WERI-Rb-1 (cell line): Measurements from ENCODE around the gene HCN1.

Source experiments
- DNase-seq: peaks from one replicate; pipeline ENCODE4 v3.0.0-alpha.2; 2020
- H3K27ac ChIP-seq: fragments of 250-450 bp; sonication (Bioruptor Pico); 2 replicates; pipeline ENCODE4 v1.5.1; 2020; ENCODE audit warnings: mild to moderate bottlenecking, moderate library complexity
- H3K27me3 ChIP-seq: fragments of 250-450 bp; sonication (Bioruptor Pico); 2 replicates; pipeline ENCODE4 v1.5.1; 2021; ENCODE audit warnings: mild to moderate bottlenecking, low read depth, moderate library complexity; ENCODE audit not compliant: insufficient read depth, severe bottlenecking
- H3K36me3 ChIP-seq: fragments of 250-450 bp; sonication (Bioruptor Pico); 2 replicates; pipeline ENCODE4 v1.5.1; 2020; ENCODE audit warnings: mild to moderate bottlenecking, moderate library complexity
- H3K4me3 ChIP-seq: 2 replicates; pipeline ENCODE4 v1.5.1; 2011; ENCODE audit warnings: low read depth, mild to moderate bottlenecking, control low read depth, low read length
- H3K9me3 ChIP-seq: fragments of 250-450 bp; sonication (Bioruptor Pico); 2 replicates; pipeline ENCODE4 v1.5.1; 2021; ENCODE audit warnings: mild to moderate bottlenecking, moderate library complexity; ENCODE audit not compliant: severe bottlenecking
- TF ChIP-seq, protein P1 (sequence below): IDR thresholded peaks from 2 replicates; pipeline ENCODE4 v1.5.1; 2011; ENCODE audit warnings: low read depth, mild to moderate bottlenecking, control low read depth, inconsistent platforms, low read length

HCN1 gene

DNA sequence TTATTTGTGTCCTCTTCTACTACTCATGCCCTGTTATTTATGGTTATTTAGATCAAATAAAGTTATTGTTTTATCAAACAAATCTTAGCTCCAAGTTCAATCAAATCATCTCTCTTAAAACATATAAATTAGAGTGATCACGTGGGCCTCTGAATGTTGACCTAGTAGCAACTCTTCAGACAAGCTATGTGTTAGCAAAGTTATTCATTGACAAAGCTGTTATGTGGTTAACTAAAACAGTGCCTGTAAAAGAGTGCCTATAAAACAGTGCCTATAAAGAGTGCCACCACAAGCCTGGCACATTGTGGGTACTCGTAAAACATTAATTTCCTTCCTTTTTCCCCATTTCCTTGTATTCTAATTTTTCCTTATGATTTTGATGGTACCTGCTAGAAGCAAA lies 421.9 kb downstream of the HCN1 start:
- H3K36me3 ChIP-seq, result no peaks in the 10 kb centered on the region
- H3K4me3 ChIP-seq, result no peak overlapping the region
- H3K27ac ChIP-seq, result no peak overlapping the region
- no peak for DNase-seq
- no peaks in the 10 kb centered on the region for H3K9me3 ChIP-seq
- H3K27me3 ChIP-seq, result no peaks in the 10 kb centered on the region
- TF ChIP-seq, protein P1, sequence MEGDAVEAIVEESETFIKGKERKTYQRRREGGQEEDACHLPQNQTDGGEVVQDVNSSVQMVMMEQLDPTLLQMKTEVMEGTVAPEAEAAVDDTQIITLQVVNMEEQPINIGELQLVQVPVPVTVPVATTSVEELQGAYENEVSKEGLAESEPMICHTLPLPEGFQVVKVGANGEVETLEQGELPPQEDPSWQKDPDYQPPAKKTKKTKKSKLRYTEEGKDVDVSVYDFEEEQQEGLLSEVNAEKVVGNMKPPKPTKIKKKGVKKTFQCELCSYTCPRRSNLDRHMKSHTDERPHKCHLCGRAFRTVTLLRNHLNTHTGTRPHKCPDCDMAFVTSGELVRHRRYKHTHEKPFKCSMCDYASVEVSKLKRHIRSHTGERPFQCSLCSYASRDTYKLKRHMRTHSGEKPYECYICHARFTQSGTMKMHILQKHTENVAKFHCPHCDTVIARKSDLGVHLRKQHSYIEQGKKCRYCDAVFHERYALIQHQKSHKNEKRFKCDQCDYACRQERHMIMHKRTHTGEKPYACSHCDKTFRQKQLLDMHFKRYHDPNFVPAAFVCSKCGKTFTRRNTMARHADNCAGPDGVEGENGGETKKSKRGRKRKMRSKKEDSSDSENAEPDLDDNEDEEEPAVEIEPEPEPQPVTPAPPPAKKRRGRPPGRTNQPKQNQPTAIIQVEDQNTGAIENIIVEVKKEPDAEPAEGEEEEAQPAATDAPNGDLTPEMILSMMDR, result no peak

DNA sequence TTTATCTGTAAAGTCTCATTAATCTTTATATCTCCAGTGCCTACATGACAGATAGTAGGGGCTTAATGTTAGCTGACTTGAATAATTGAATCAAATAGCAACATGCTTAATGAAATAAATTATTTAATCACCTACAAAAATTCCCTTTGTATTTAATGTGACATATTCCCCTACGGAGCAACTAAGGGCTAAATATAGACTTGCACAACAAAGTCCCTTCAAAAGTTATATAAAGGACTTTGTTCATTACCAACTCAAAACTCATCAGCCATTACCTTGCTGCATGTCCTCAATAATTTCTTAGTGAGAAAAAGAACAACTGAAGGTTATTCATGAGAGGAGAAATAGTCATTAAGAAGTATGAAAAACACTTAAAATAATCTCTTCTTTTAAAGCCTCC lies 424.6 kb downstream of the HCN1 start:
- no peak overlapping the region for H3K27ac ChIP-seq
- H3K4me3 ChIP-seq, result no peak overlapping the region
- TF ChIP-seq, protein P1, result no peak
- DNase-seq, result no peak
- H3K36me3 ChIP-seq, result no peaks in the 10 kb centered on the region
- no peaks in the 10 kb centered on the region for H3K27me3 ChIP-seq
- H3K9me3 ChIP-seq, result no peaks in the 10 kb centered on the region

DNA sequence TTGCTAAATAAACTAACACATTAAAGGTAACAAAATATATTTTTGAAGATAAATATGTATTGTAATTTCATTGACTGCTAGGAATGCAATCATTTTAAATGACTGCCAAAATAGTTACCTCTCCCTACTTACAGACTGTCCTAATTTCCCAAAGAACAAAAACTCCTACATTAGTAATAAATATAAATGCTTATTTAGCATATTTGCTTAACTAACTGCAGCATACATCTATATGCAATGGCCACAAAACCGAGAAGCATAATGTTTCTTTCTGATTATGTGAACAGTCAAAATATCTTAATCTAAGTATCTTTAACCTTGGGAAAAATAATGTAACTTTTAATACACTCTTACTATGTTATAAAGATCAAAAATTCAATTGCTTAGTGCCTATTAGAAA lies 431.7 kb downstream of the HCN1 start:
- TF ChIP-seq, protein P1, result no peak
- Histone ChIP-seq H3K27ac (no peak overlapping the region), H3K9me3 (no peaks in the 10 kb centered on the region), H3K4me3 (no peak overlapping the region), H3K27me3 (no peaks in the 10 kb centered on the region), H3K36me3 (no peaks in the 10 kb centered on the region)
- no peak for DNase-seq

DNA sequence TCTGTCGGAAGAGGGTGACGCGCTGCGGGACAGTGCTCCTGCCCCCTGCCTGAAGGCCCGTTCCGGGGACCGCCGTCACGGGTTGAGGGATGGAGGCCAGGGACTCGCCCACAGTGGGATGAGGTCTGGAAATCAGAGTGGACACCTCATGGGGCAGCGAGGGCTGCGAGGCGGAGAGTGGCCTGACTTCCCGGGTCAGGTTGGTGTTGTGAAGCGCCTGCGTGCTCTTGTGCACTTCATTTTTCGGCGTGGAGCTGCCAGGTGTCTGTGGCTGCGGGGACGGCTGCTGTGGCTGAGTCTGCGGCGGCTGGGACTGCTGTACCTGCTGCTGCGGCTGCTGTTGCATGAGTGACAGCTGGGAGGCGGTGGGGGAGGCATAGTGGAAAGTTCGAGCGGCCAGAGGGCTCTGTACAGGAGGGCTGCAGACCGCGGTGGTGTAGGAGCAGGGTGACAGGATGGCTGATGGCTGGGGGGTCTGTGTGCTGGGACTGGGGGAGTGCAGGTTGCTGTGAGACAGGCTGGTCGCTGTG lies 434.1 kb downstream of the HCN1 start:
- peak; percentile 7 for DNase-seq
- Histone ChIP-seq H3K36me3 (no peaks in the 10 kb centered on the region), H3K27ac (no peak overlapping the region), H3K4me3 (no peak overlapping the region), H3K9me3 (no peaks in the 10 kb centered on the region), H3K27me3 (no peaks in the 10 kb centered on the region)
- TF ChIP-seq, protein P1, result no peak

DNA sequence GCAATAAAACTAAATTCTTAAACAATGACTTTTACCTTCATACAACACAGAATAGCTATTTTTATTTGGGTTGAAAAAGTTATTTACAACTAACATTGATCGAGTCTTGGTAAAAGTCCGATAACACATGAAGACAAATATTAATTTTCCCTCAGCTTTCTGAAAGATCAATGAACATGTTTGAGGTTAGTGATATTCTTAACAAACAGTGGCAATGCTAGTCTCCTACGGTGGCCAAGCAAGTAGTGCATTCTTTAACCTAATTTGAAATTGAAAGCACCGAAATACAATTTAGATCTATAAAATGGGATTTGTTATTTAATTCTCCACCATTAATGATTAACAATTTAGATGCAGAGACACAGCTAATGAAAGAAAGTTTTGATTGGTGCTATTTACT lies 435.1 kb downstream of the HCN1 start:
- TF ChIP-seq, protein P1, result no peak
- H3K27me3 ChIP-seq, result no peaks in the 10 kb centered on the region
- no peak overlapping the region for H3K27ac ChIP-seq
- DNase-seq, result no peak
- no peak overlapping the region for H3K4me3 ChIP-seq
- H3K9me3 ChIP-seq, result no peaks in the 10 kb centered on the region
- H3K36me3 ChIP-seq, result no peaks in the 10 kb centered on the region

DNA sequence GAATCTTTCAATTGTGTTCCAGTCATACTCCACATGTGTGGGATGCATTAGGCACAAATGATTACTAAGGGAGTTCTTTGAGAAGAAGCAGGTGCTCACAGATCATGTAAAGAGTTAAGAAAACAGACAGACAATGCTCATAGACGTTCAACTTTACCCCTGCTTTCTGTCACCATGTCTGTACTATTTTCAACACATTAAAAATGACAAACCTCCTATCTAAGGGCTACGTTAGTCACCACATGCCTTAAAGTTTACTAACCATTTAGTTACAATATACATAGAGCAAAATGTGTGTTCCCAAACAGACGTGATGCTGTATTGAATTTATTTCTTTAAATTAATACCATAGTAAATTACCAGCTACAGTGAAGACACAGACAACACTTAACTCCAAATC lies 435.9 kb downstream of the HCN1 start:
- Histone ChIP-seq H3K27ac (no peak overlapping the region), H3K36me3 (no peaks in the 10 kb centered on the region), H3K27me3 (no peaks in the 10 kb centered on the region), H3K9me3 (no peaks in the 10 kb centered on the region), H3K4me3 (no peak overlapping the region)
- DNase-seq, result no peak
- TF ChIP-seq, protein P1, result no peak
